Endothelial cell of umbilical vein (primary cell): Measurements from ENCODE around the gene GSE1. TPM values are rescaled to one million over a fixed set of nuclear protein-coding genes. Genes with fewer than 3 reads are reported as not detected.

ENCODE experiments used
- BruUV-seq: library from RNA; stranded (reverse); fragments of 400-500 nt; replicated peaks from 2 replicates; lab custom pipeline; 2021; lab: Mats Ljungman, UMichigan
- CTCF ChIA-PET: fragments of 300-600, 350-600 bp; sonication (Branson Sonifier 250); formaldehyde crosslinking; loops from one replicate; lab custom pipeline; 2021; ENCODE audit warnings: antibody characterized with exemption, inconsistent platforms; lab: Charles Lee
- POLR2A ChIA-PET: fragments of 300-600, 350-600 bp; sonication (Branson Sonifier 250); formaldehyde crosslinking; loops from one replicate; lab custom pipeline; 2021; ENCODE audit warnings: antibody characterized with exemption, inconsistent platforms; lab: Charles Lee
- DNase-seq: peaks from one replicate; pipeline ENCODE4 v3.0.0-alpha.2; 2011; ENCODE audit warnings: low read depth, low spot score
- FAIRE-seq: peaks from 2 replicates; lab custom pipeline; 2011; peaks lifted over from hg19 to GRCh38; lab: Jason Lieb, UNC
- H2AFZ ChIP-seq: 2 replicates; pipeline ENCODE4 v1.6.0; 2012; ENCODE audit warnings: low read depth, low read length, control low read depth, inconsistent platforms
- H3K27ac ChIP-seq: 2 replicates; pipeline ENCODE4 v1.5.1; 2011; ENCODE audit warnings: low read depth, mild to moderate bottlenecking, control low read depth, low read length, moderate library complexity; ENCODE audit not compliant: insufficient read depth
- H3K27me3 ChIP-seq, 2 experiments: 2 replicates each; pipeline versions ENCODE4 v1.6.0 to v1.6.1; 2011; ENCODE audit warnings: low read length in 2 of 2, mixed read lengths in 1 of 2; ENCODE audit not compliant: control insufficient read depth in 2 of 2, insufficient read depth in 2 of 2
- H3K36me3 ChIP-seq, 2 experiments: 2 replicates in 1 of 2; 3 replicates in 1 of 2; pipeline ENCODE4 v1.5.1; 2011; ENCODE audit warnings: low read length in 2 of 2, mild to moderate bottlenecking in 1 of 2, moderate library complexity in 1 of 2; ENCODE audit not compliant: control insufficient read depth in 2 of 2, insufficient read depth in 2 of 2; ENCODE audit errors: extremely low read depth in 1 of 2
- H3K4me1 ChIP-seq: 3 replicates; pipeline ENCODE4 v1.5.1; 2011; ENCODE audit warnings: mild to moderate bottlenecking, low read length; ENCODE audit not compliant: control insufficient read depth, insufficient read depth; ENCODE audit errors: extremely low read depth
- H3K4me2 ChIP-seq: 2 replicates; pipeline ENCODE4 v1.6.1; 2011; ENCODE audit warnings: low read length, control low read depth, mixed read lengths; ENCODE audit not compliant: insufficient read depth
- H3K4me3 ChIP-seq, 3 experiments: fragments of 200-600 bp in 1 of 3; sonication (generic), shearing (Covaris generic) in 1 of 3; replicated peaks in 1 of 3; 2 replicates each; pipeline ENCODE4 v1.5.1; 2011 to 2016; ENCODE audit warnings: control low read depth in 3 of 3, low read length in 3 of 3, mild to moderate bottlenecking in 2 of 3, inconsistent platforms in 1 of 3, low read depth in 1 of 3, moderate library complexity in 1 of 3; ENCODE audit not compliant: insufficient read depth in 1 of 3
- H3K79me2 ChIP-seq: 2 replicates; pipeline ENCODE4 v1.6.0; 2012; ENCODE audit warnings: low read length, inconsistent platforms; ENCODE audit not compliant: control insufficient read depth, insufficient read depth
- H3K9ac ChIP-seq: replicated peaks from 2 replicates; pipeline ENCODE3; 2011; ENCODE audit warnings: low read length, control low read depth; ENCODE audit not compliant: insufficient read depth; ENCODE audit errors: extremely low read depth
- H3K9me1 ChIP-seq: replicated peaks from 3 replicates; pipeline ENCODE4 v1.6.0; 2011; ENCODE audit warnings: mild to moderate bottlenecking, low read length; ENCODE audit not compliant: control insufficient read depth, insufficient read depth; ENCODE audit errors: extremely low read depth
- H3K9me3 ChIP-seq: replicated peaks from 2 replicates; pipeline ENCODE4 v1.5.1; 2012; ENCODE audit warnings: low read length, inconsistent platforms; ENCODE audit not compliant: control insufficient read depth, insufficient read depth
- H4K20me1 ChIP-seq: replicated peaks from 2 replicates; pipeline ENCODE3; 2011; ENCODE audit warnings: mild to moderate bottlenecking, low read length; ENCODE audit not compliant: control insufficient read depth, insufficient read depth; ENCODE audit errors: extremely low read depth
- CTCF ChIP-seq, 2 donors: IDR thresholded peaks; 1 replicate in 1 of 2; 2 replicates in 1 of 2; pipeline ENCODE4 v1.5.1; 2011; ENCODE audit warnings: low read length in 2 of 2, mild to moderate bottlenecking in 2 of 2, moderate library complexity in 2 of 2, control low read depth in 1 of 2, inconsistent platforms in 1 of 2, low read depth in 1 of 2; ENCODE audit not compliant: insufficient read depth in 1 of 2; ENCODE audit errors: extremely low read depth in 1 of 2
- EZH2 ChIP-seq: IDR thresholded peaks from 2 replicates; pipeline ENCODE4 v1.6.1; 2012; ENCODE audit warnings: borderline replicate concordance, low read depth, mild to moderate bottlenecking, moderate library complexity, low read length, inconsistent platforms; ENCODE audit not compliant: severe bottlenecking
- FOS ChIP-seq: IDR thresholded peaks from 2 replicates; pipeline ENCODE4 v1.6.1; 2011; ENCODE audit warnings: mild to moderate bottlenecking, low read length, moderate library complexity, borderline replicate concordance; ENCODE audit not compliant: insufficient read depth
- GATA2 ChIP-seq: IDR thresholded peaks from 2 replicates; pipeline ENCODE4 v1.7.0; 2011; ENCODE audit warnings: low read depth, mild to moderate bottlenecking, moderate library complexity, mixed read lengths, low read length; ENCODE audit not compliant: insufficient read length, insufficient read depth
- MAX ChIP-seq: IDR thresholded peaks from 2 replicates; pipeline ENCODE4 v1.6.1; 2011; ENCODE audit not compliant: insufficient read depth, insufficient read length
- MYC ChIP-seq: IDR thresholded peaks from one replicate; pipeline ENCODE4 v1.6.1; 2011; ENCODE audit warnings: mild to moderate bottlenecking, low read depth, low read length
- POLR2A ChIP-seq: IDR thresholded peaks from 2 replicates; pipeline ENCODE4 v1.6.1; 2012; ENCODE audit warnings: low read depth, mild to moderate bottlenecking, control low read depth, low read length
- POLR2AphosphoS5 ChIP-seq: IDR thresholded peaks from 2 replicates; pipeline ENCODE4 v1.6.1; 2012; ENCODE audit warnings: low read depth, mild to moderate bottlenecking, control low read depth, low read length, moderate library complexity; ENCODE audit not compliant: insufficient read depth
- dilution Hi-C: fragments of 300-500 bp; cut with MboI; formaldehyde crosslinking; loops from one replicate; pipeline ENCODE4 v1.15.0; 2019; ENCODE audit warnings: low sequenced_read_pairs; ENCODE audit not compliant: extremely low pct_ligation_motif_present
- intact Hi-C: fragments of 100-400 bp; cut with micrococcal nuclease; formaldehyde crosslinking; loops from one replicate; pipeline ENCODE4 v1.10.0; 2022
- polyA plus RNA-seq, 4 experiments: library from polyadenylated mRNA; depleted of rRNA in 3 of 4; stranded (reverse) in 3 of 4; unstranded in 1 of 4; fragments of >200 nt; gene quantifications; 2 replicates each; pipeline versions ENCODE4 v1.2.1 to v1.2.3, GENCODE V29; 2011 to 2012; ENCODE audit warnings: missing spikeins in 1 of 4
- total RNA-seq: library from RNA; stranded (reverse); gene quantifications from 2 replicates; pipeline ENCODE4 v1.2.3, GENCODE V29; 2021

GSE1 gene
- total and polyA plus RNA-seq, 2 donors (not counting 3 experiments of a cell fraction or from before 2014, with no cell fraction given): 4.2 to 18.3 TPM

- no peaks in the 10 kb centered on the region for H3K27me3 ChIP-seq
- H3K4me3 ChIP-seq: no peak overlapping the region
- H2AFZ ChIP-seq: no peak overlapping the region
- DNase-seq: peak; percentile 49
- FAIRE-seq: peak; percentile 87
- dilution Hi-C loops (no loop called here), intact Hi-C loops (loop anchor here (2.0 to 10.0 kb wide), 2 partner anchors 311 to 341 kb away; no protein-coding TSS in a partner anchor)
- TF ChIP-seq POLR2A: no peak
- peak; percentile 90 to 97 for TF ChIP-seq CTCF (IDR thresholded peaks at IDR 0.05; ENCODE audit: extremely low read depth in 1 of 2, insufficient read depth in 1 of 2, low read depth in 1 of 2, low read length in 2 of 2)
- H3K9ac ChIP-seq: no peak overlapping the region
- ChIA-PET POLR2A (no interaction called here), CTCF (interaction anchor here (0.5 to 3.2 kb wide), 71 partner anchors 10 to 511 kb away, joined by 3 to 37 read pairs (median 5); partner anchors contain the start of genes CIBAR2 and GINS2)
- no peak overlapping the region for H3K4me2 ChIP-seq
- H3K36me3 ChIP-seq: no peaks in the 10 kb centered on the region
- no peaks in the 10 kb centered on the region for H4K20me1 ChIP-seq
- H3K27ac ChIP-seq: no peak overlapping the region
- H3K79me2 ChIP-seq: no peaks in the 10 kb centered on the region
- peaks cover 9% of the 10 kb centered on the region for H3K4me1 ChIP-seq
- no peaks in the 10 kb centered on the region for H3K9me1 ChIP-seq
- BruUV-seq: no TSS peak
- H3K9me3 ChIP-seq: no peaks in the 10 kb centered on the region
Observed at GRCh38 chr16:85615852-85616606, 2.9 kb downstream of the GSE1 start.

- no TSS peak for BruUV-seq
- Histone ChIP-seq H3K27ac (no peak overlapping the region), H3K79me2 (no peaks in the 10 kb centered on the region), H3K4me3 (no peak overlapping the region), H3K9me3 (no peaks in the 10 kb centered on the region), H4K20me1 (no peaks in the 10 kb centered on the region), H3K9ac (no peak overlapping the region), H3K4me1 (peaks cover 9% of the 10 kb centered on the region), H2AFZ (no peak overlapping the region), H3K9me1 (no peaks in the 10 kb centered on the region), H3K36me3 (no peaks in the 10 kb centered on the region), H3K4me2 (no peak overlapping the region), H3K27me3 (no peaks in the 10 kb centered on the region)
- no peak for DNase-seq
- no peak for FAIRE-seq
- dilution Hi-C loops (no loop called here), intact Hi-C loops (loop anchor here (10.0 kb wide), 1 partner anchor 312 kb away; no protein-coding TSS in a partner anchor)
- POLR2A ChIA-PET: no interaction called here
- TF ChIP-seq MYC (no peak), POLR2A (no peak), POLR2AphosphoS5 (no peak), CTCF (IDR thresholded peaks at IDR 0.05; ENCODE audit: extremely low read depth in 1 of 2, insufficient read depth in 1 of 2, low read depth in 1 of 2, low read length in 2 of 2) (no peak), FOS (no peak), EZH2 (no peak), GATA2 (no peak), MAX (no peak)
- CTCF ChIA-PET: interaction anchor here (0.5 to 3.2 kb wide), 73 partner anchors 9 to 512 kb away, joined by 3 to 37 read pairs (median 4); partner anchors contain the start of genes CIBAR2 and GINS2
Observed at GRCh38 chr16:85616607-85617321, 3.6 kb downstream of the GSE1 start.
